ENCODE data around the gene FERD3L. TPM values are rescaled to one million over a fixed set of nuclear protein-coding genes. Genes with fewer than 3 reads are reported as not detected.

The FERD3L gene
- total RNA-seq, 1 experiment from 2014 or later: not detected

DNA sequence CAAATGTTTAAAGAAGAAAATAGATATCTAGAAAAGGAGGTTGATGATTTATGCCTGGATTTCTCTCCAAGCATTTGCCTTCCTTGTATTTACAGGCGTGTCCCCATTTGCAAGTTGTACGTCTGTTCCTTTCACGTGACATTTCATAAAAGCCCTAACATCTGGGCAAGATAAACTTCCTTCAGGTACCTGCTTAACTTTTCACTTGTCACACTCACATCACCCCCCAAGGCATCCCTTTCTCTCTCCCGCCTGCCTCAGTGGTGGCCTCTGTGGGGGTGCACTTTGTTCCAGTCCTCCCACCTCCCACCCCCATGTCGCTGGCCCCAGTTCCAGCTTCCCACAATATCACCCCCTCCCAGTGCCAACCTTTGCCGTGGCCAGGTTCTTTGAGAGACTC, 34.4 kb downstream of the FERD3L start:
- no peaks in the 10 kb centered on the region for H3K79me2 ChIP-seq (ENCODE audit: insufficient read depth, low read length)
- H3K4ac ChIP-seq (ENCODE audit: low read depth, low read length): no peak overlapping the region
- H3K4me1 ChIP-seq (ENCODE audit: insufficient read depth, low read length): peaks cover 9% of the 10 kb centered on the region
- H3K9me3 ChIP-seq (ENCODE audit: control insufficient read depth, low read depth, low read length): no peaks in the 10 kb centered on the region
- H4K5ac ChIP-seq (ENCODE audit: insufficient read length, low read depth, low read length): no peak overlapping the region
- no peak overlapping the region for H4K91ac ChIP-seq (ENCODE audit: insufficient read length, low read depth, low read length)
- H3K14ac ChIP-seq (ENCODE audit: insufficient read depth, low read length): no peak overlapping the region
- no peak overlapping the region for H2BK15ac ChIP-seq (ENCODE audit: low read depth, low read length)
- H2BK20ac ChIP-seq (ENCODE audit: low read depth, low read length, poor library complexity, severe bottlenecking): no peak overlapping the region
- no peaks in the 10 kb centered on the region for H3K36me3 Mint-ChIP-seq (ENCODE audit: insufficient read depth in 1 of 3, low read depth in 3 of 3)
- H2BK12ac ChIP-seq (ENCODE audit: insufficient read length, low read depth, low read length): no peak overlapping the region
- H3K4me2 ChIP-seq (ENCODE audit: insufficient read depth, insufficient read length, low read length): peak overlapping the region; percentile 53
- H2AFZ ChIP-seq (ENCODE audit: low read length): no peak overlapping the region
- no peak overlapping the region for H3K9ac ChIP-seq (ENCODE audit: extremely low read depth, insufficient read length, low read length)
- H3K9me3 Mint-ChIP-seq: peaks cover 0 to 2% of the 10 kb centered on the region in 2 experiments; a peak in 1 of 5 replicates
- no peak overlapping the region for H3K56ac ChIP-seq (ENCODE audit: insufficient read length, low read depth, low read length)
- H3K23ac ChIP-seq (ENCODE audit: insufficient read length, low read depth, low read length): no peak overlapping the region
- no peak overlapping the region for H2BK120ac ChIP-seq (ENCODE audit: low read depth, low read length, poor library complexity, severe bottlenecking)
- peaks cover 80% of the 10 kb centered on the region for H3K27me3 ChIP-seq (ENCODE audit: insufficient read depth, low read length)
- no peak overlapping the region for H3K18ac ChIP-seq (ENCODE audit: insufficient read length, low read depth, low read length)
- H2AK5ac ChIP-seq (ENCODE audit: insufficient read length, low read length): no peak overlapping the region
- H3K79me1 ChIP-seq (ENCODE audit: insufficient read depth, low read depth, low read length, poor library complexity, severe bottlenecking): no peaks in the 10 kb centered on the region
- H4K8ac ChIP-seq (replicated peaks; ENCODE audit: insufficient read length, low read depth, low read length): no peak overlapping the region
- peak overlapping the region in 1 of 2 experiments; percentile 57; a peak in 2 of 5 replicates for H3K4me3 Mint-ChIP-seq
- no peaks in the 10 kb centered on the region for H4K20me1 ChIP-seq (ENCODE audit: control insufficient read depth, insufficient read depth, insufficient read length)
- H3K27ac ChIP-seq (ENCODE audit: insufficient read length, low read depth, low read length): no peak overlapping the region
- TF ChIP-seq, protein P1, sequence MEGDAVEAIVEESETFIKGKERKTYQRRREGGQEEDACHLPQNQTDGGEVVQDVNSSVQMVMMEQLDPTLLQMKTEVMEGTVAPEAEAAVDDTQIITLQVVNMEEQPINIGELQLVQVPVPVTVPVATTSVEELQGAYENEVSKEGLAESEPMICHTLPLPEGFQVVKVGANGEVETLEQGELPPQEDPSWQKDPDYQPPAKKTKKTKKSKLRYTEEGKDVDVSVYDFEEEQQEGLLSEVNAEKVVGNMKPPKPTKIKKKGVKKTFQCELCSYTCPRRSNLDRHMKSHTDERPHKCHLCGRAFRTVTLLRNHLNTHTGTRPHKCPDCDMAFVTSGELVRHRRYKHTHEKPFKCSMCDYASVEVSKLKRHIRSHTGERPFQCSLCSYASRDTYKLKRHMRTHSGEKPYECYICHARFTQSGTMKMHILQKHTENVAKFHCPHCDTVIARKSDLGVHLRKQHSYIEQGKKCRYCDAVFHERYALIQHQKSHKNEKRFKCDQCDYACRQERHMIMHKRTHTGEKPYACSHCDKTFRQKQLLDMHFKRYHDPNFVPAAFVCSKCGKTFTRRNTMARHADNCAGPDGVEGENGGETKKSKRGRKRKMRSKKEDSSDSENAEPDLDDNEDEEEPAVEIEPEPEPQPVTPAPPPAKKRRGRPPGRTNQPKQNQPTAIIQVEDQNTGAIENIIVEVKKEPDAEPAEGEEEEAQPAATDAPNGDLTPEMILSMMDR (conservative IDR thresholded peaks at IDR 0.05): no peak
- H3K23me2 ChIP-seq (ENCODE audit: insufficient read length, low read depth, low read length, poor library complexity, severe bottlenecking): peaks cover 27% of the 10 kb centered on the region
- DNase-seq: no peak
- no peak overlapping the region for H3K27ac Mint-ChIP-seq
- peaks cover 50 to 67% of the 10 kb centered on the region in 2 experiments for H3K4me1 Mint-ChIP-seq
- no peak overlapping the region for H2BK5ac ChIP-seq (ENCODE audit: insufficient read length, low read length)
- H3K27me3 Mint-ChIP-seq (ENCODE audit: low read depth): peaks cover 99% of the 10 kb centered on the region
- no CpG with 5 or more reads among the region's 6 CpGs for WGBS (ENCODE audit: extremely low coverage, insufficient read length, low lambda C conversion rate)
- H3T11ph ChIP-seq (ENCODE audit: low read length): no peak overlapping the region

Measured in H9 (cell line).